22Rv1 (cell line): Measurements from ENCODE around the gene APBB2.

Source experiments
- ZFX ChIP-seq: fragments of 450-650 bp; IDR thresholded peaks from 2 replicates; pipeline ENCODE4 v1.6.1; 2017; ENCODE audit warnings: antibody characterized with exemption, borderline replicate concordance
- TF ChIP-seq, protein P1 (sequence below): fragments of 450-650 bp; IDR thresholded peaks from 2 replicates; pipeline ENCODE4 v1.5.1; 2017; ENCODE audit warnings: mild to moderate bottlenecking

DNA sequence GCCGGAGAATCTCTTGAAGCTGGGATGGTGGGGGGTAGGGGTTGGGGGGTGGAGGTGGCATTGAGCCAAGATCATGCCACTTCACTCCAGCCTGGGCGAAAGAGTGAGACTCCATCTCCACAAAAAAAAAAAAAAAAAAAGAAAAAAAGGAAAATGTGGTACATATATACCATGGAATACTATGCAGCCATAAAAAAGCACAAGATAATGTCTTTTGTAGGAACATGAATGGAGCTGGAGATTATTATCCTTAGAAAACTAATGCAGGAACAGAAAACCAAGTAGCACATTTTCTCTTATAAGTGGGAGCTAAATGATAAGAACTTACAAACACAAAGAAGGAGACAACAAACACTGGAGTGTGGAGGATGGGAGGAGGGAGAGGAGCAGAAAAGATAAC, 188.5 kb downstream of the APBB2 start:
- TF ChIP-seq, protein P1, sequence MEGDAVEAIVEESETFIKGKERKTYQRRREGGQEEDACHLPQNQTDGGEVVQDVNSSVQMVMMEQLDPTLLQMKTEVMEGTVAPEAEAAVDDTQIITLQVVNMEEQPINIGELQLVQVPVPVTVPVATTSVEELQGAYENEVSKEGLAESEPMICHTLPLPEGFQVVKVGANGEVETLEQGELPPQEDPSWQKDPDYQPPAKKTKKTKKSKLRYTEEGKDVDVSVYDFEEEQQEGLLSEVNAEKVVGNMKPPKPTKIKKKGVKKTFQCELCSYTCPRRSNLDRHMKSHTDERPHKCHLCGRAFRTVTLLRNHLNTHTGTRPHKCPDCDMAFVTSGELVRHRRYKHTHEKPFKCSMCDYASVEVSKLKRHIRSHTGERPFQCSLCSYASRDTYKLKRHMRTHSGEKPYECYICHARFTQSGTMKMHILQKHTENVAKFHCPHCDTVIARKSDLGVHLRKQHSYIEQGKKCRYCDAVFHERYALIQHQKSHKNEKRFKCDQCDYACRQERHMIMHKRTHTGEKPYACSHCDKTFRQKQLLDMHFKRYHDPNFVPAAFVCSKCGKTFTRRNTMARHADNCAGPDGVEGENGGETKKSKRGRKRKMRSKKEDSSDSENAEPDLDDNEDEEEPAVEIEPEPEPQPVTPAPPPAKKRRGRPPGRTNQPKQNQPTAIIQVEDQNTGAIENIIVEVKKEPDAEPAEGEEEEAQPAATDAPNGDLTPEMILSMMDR: no peak
- no peak for TF ChIP-seq ZFX
